H9 (cell line): Measurements from ENCODE around the gene CALCR. TPM values are rescaled to one million over a fixed set of nuclear protein-coding genes. Genes with fewer than 3 reads are reported as not detected.

Experiments
- DNase-seq: peaks from one replicate; pipeline ENCODE4 v3.0.0-alpha.2; 2017
- H2AFZ ChIP-seq: one replicate; pipeline ENCODE4 v1.6.1; 2013; ENCODE audit warnings: mild to moderate bottlenecking, low read length, control low read depth, moderate library complexity
- H2AK5ac ChIP-seq: 2 replicates; pipeline ENCODE4 v1.6.1; 2013; ENCODE audit warnings: low read length, control low read depth, mixed read lengths; ENCODE audit not compliant: insufficient read length
- H2BK120ac ChIP-seq: one replicate; pipeline ENCODE4 v1.6.1; 2013; ENCODE audit warnings: low read depth, mild to moderate bottlenecking, low read length, control low read depth, inconsistent platforms; ENCODE audit not compliant: poor library complexity, severe bottlenecking
- H2BK12ac ChIP-seq: 2 replicates; pipeline ENCODE4 v1.6.1; 2013; ENCODE audit warnings: low read length, control low read depth, mixed read lengths, low read depth; ENCODE audit not compliant: insufficient read length
- H2BK15ac ChIP-seq: 2 replicates; pipeline ENCODE4 v1.6.1; 2013; ENCODE audit warnings: low read depth, low read length, control low read depth
- H2BK20ac ChIP-seq: one replicate; pipeline ENCODE4 v1.6.1; 2013; ENCODE audit warnings: low read depth, mild to moderate bottlenecking, low read length, control low read depth, inconsistent platforms; ENCODE audit not compliant: poor library complexity, severe bottlenecking
- H2BK5ac ChIP-seq: 2 replicates; pipeline ENCODE4 v1.6.1; 2013; ENCODE audit warnings: low read length, control low read depth, mixed read lengths; ENCODE audit not compliant: insufficient read length
- H3K14ac ChIP-seq: 2 replicates; pipeline ENCODE4 v1.6.1; 2013; ENCODE audit warnings: low read length, control low read depth; ENCODE audit not compliant: insufficient read depth
- H3K18ac ChIP-seq: 2 replicates; pipeline ENCODE4 v1.6.1; 2013; ENCODE audit warnings: low read depth, mild to moderate bottlenecking, mixed read lengths, low read length, control low read depth; ENCODE audit not compliant: insufficient read length
- H3K23ac ChIP-seq: 2 replicates; pipeline ENCODE4 v1.6.1; 2013; ENCODE audit warnings: low read length, control low read depth, mixed read lengths, low read depth; ENCODE audit not compliant: insufficient read length
- H3K23me2 ChIP-seq: 2 replicates; pipeline ENCODE4 v1.6.1; 2013; ENCODE audit warnings: low read depth, mild to moderate bottlenecking, mixed read lengths, low read length, control low read depth; ENCODE audit not compliant: insufficient read length, poor library complexity, severe bottlenecking
- H3K27ac ChIP-seq: 2 replicates; pipeline ENCODE4 v1.5.1; 2013; ENCODE audit warnings: low read length, control low read depth, mixed read lengths, low read depth; ENCODE audit not compliant: insufficient read length
- H3K27me3 ChIP-seq: 2 replicates; pipeline ENCODE4 v1.6.1; 2013; ENCODE audit warnings: low read length, control low read depth, inconsistent platforms; ENCODE audit not compliant: insufficient read depth
- H3K4ac ChIP-seq: 2 replicates; pipeline ENCODE4 v1.6.1; 2013; ENCODE audit warnings: low read depth, mild to moderate bottlenecking, control low read depth, inconsistent platforms, low read length, moderate library complexity
- H3K4me1 ChIP-seq: 2 replicates; pipeline ENCODE4 v1.6.1; 2013; ENCODE audit warnings: low read length, control low read depth, inconsistent platforms; ENCODE audit not compliant: insufficient read depth
- H3K4me2 ChIP-seq: 2 replicates; pipeline ENCODE4 v1.6.1; 2013; ENCODE audit warnings: low read length, control low read depth, mixed read lengths; ENCODE audit not compliant: insufficient read length, insufficient read depth
- H3K56ac ChIP-seq: 2 replicates; pipeline ENCODE4 v1.6.1; 2013; ENCODE audit warnings: low read depth, mild to moderate bottlenecking, mixed read lengths, low read length, control low read depth; ENCODE audit not compliant: insufficient read length
- H3K79me1 ChIP-seq: 2 replicates; pipeline ENCODE4 v1.6.1; 2013; ENCODE audit warnings: low read depth, mild to moderate bottlenecking, moderate library complexity, low read length, control low read depth, inconsistent platforms; ENCODE audit not compliant: insufficient read depth, poor library complexity, severe bottlenecking
- H3K79me2 ChIP-seq: 2 replicates; pipeline ENCODE4 v1.6.1; 2013; ENCODE audit warnings: low read length, control low read depth, inconsistent platforms; ENCODE audit not compliant: insufficient read depth
- H3K9ac ChIP-seq: 2 replicates; pipeline ENCODE4 v1.6.1; 2013; ENCODE audit warnings: low read length, control low read depth, mixed read lengths; ENCODE audit not compliant: insufficient read length; ENCODE audit errors: extremely low read depth
- H3K9me3 ChIP-seq: one replicate; pipeline ENCODE4 v1.6.1; 2013; ENCODE audit warnings: low read depth, low read length, inconsistent platforms; ENCODE audit not compliant: control insufficient read depth
- H3T11ph ChIP-seq: one replicate; pipeline ENCODE4 v1.6.1; 2013; ENCODE audit warnings: mild to moderate bottlenecking, low read length, control low read depth, inconsistent platforms
- H4K20me1 ChIP-seq: one replicate; pipeline ENCODE4 v1.6.1; 2013; ENCODE audit not compliant: control insufficient read depth, insufficient read length, insufficient read depth
- H4K5ac ChIP-seq: 2 replicates; pipeline ENCODE4 v1.6.1; 2013; ENCODE audit warnings: low read depth, mild to moderate bottlenecking, mixed read lengths, low read length, control low read depth; ENCODE audit not compliant: insufficient read length
- H4K8ac ChIP-seq: replicated peaks from 2 replicates; pipeline ENCODE4 v1.6.1; 2013; ENCODE audit warnings: low read length, control low read depth, mixed read lengths, low read depth; ENCODE audit not compliant: insufficient read length
- H4K91ac ChIP-seq: 2 replicates; pipeline ENCODE4 v1.6.1; 2013; ENCODE audit warnings: low read depth, mild to moderate bottlenecking, moderate library complexity, mixed read lengths, low read length, control low read depth; ENCODE audit not compliant: insufficient read length
- H3K27ac Mint-ChIP-seq, 3 experiments: 2 replicates in 2 of 3; 3 replicates in 1 of 3; pipeline ENCODE4 v1.8.0; 2020 to 2021; ENCODE audit warnings: mixed read lengths in 3 of 3, mild to moderate bottlenecking in 1 of 3, moderate library complexity in 1 of 3
- H3K27me3 Mint-ChIP-seq: 2 replicates; pipeline ENCODE4 v1.8.0; 2021; ENCODE audit warnings: low read depth, mild to moderate bottlenecking, moderate library complexity, mixed read lengths
- H3K36me3 Mint-ChIP-seq, 3 experiments: 2 replicates in 2 of 3; 3 replicates in 1 of 3; pipeline ENCODE4 v1.8.0; 2020 to 2021; ENCODE audit warnings: low read depth in 3 of 3, mixed read lengths in 3 of 3; ENCODE audit not compliant: insufficient read depth in 1 of 3
- H3K4me1 Mint-ChIP-seq, 2 experiments: 2 replicates each; pipeline ENCODE4 v1.8.0; 2020; ENCODE audit warnings: mixed read lengths in 2 of 2
- H3K4me3 Mint-ChIP-seq, 2 experiments: 2 replicates in 1 of 2; 3 replicates in 1 of 2; pipeline ENCODE4 v1.8.0; 2020 to 2021; ENCODE audit warnings: mild to moderate bottlenecking in 2 of 2, mixed read lengths in 2 of 2, moderate library complexity in 1 of 2
- H3K9me3 Mint-ChIP-seq, 2 experiments: 2 replicates in 1 of 2; 3 replicates in 1 of 2; pipeline ENCODE4 v1.8.0; 2020; ENCODE audit warnings: mild to moderate bottlenecking in 2 of 2, mixed read lengths in 2 of 2, moderate library complexity in 1 of 2
- CTCF ChIP-seq: fragments of 200-600 bp; sonication (generic); conservative IDR thresholded peaks from 3 replicates; pipeline ENCODE4 v1.8.0; 2021; ENCODE audit warnings: antibody characterized with exemption, mild to moderate bottlenecking
- WGBS: extraction: QIAGEN DNeasy Blood & Tissue Kit; methylation state at CpG from one replicate; pipeline ENCODE4 v1.1.7; 2013; ENCODE audit warnings: missing lambda C conversion rate, low lambda C conversion rate, mixed read lengths; ENCODE audit not compliant: insufficient read length; ENCODE audit errors: extremely low coverage; 5-methylcytosine and 5-hydroxymethylcytosine counted together
- total RNA-seq: library from RNA; stranded (reverse); gene quantifications from 2 replicates; pipeline ENCODE4 v1.2.1, GENCODE V29; 2021

The CALCR gene
- total RNA-seq, 1 experiment from 2014 or later = 0.52 TPM

GRCh38 chr7:93442478-93443224 lies 131.9 kb downstream of the CALCR start:
- Histone ChIP-seq H4K5ac (no peak overlapping the region), H3K79me2 (no peaks in the 10 kb centered on the region), H3K18ac (no peak overlapping the region), H3K79me1 (no peaks in the 10 kb centered on the region), H3T11ph (no peak overlapping the region), H3K56ac (no peak overlapping the region), H3K27ac (no peak overlapping the region), H3K4me1 (no peaks in the 10 kb centered on the region), H2BK12ac (no peak overlapping the region), H4K8ac (no peak overlapping the region), H2BK120ac (no peak overlapping the region), H2BK5ac (no peak overlapping the region), H2AK5ac (no peak overlapping the region), H2BK20ac (no peak overlapping the region), H3K4ac (no peak overlapping the region), H4K20me1 (no peaks in the 10 kb centered on the region), H2AFZ (no peak overlapping the region), H3K14ac (no peak overlapping the region), H2BK15ac (no peak overlapping the region), H3K9me3 (no peaks in the 10 kb centered on the region), H3K23me2 (no peaks in the 10 kb centered on the region), H3K27me3 (no peaks in the 10 kb centered on the region), H4K91ac (no peak overlapping the region), H3K9ac (no peak overlapping the region), H3K4me2 (no peak overlapping the region), H3K23ac (no peak overlapping the region)
- DNase-seq = peak; percentile 60
- no CpG with 5 or more reads among the region's 6 CpGs for WGBS
- Mint-ChIP-seq H3K27ac (no peak overlapping the region), H3K27me3 (no peaks in the 10 kb centered on the region), H3K9me3 (no peaks in the 10 kb centered on the region), H3K4me3 (no peak overlapping the region), H3K36me3 (no peaks in the 10 kb centered on the region), H3K4me1 (peaks cover 0 to 14% of the 10 kb centered on the region in 2 experiments; a peak in 2 of 4 replicates)
- TF ChIP-seq CTCF = peak; percentile 90
